H1 (cell line): ENCODE measurements around the gene TMEM183A. TPM values are rescaled to one million over a fixed set of nuclear protein-coding genes. Genes with fewer than 3 reads are reported as not detected.

Source experiments
- CTCF ChIA-PET: fragments of 300-600 bp; sonication (Branson Sonifier 250); formaldehyde crosslinking; loops from one replicate; lab custom pipeline; 2021; ENCODE audit not compliant: partially characterized antibody; lab: Charles Lee
- POLR2A ChIA-PET: fragments of 300-600 bp; sonication (Branson Sonifier 250); formaldehyde crosslinking; loops from one replicate; lab custom pipeline; 2021; ENCODE audit warnings: inconsistent platforms; ENCODE audit not compliant: partially characterized antibody; lab: Charles Lee
- DNase-seq, 2 experiments: peaks; one replicate each; pipeline versions ENCODE4 v3.0.0 to v3.0.0-alpha.2; 2010 to 2022; ENCODE audit warnings: low spot score in 2 of 2, low read depth in 1 of 2, mixed read lengths in 1 of 2
- FAIRE-seq: peaks from 2 replicates; lab custom pipeline; 2011; peaks lifted over from hg19 to GRCh38; lab: Jason Lieb, UNC
- H2AFZ ChIP-seq: 2 replicates; pipeline ENCODE4 v1.8.1; 2012; ENCODE audit warnings: low read length, inconsistent platforms
- H2AK5ac ChIP-seq: 2 replicates; pipeline ENCODE4 v1.6.1; 2013; ENCODE audit warnings: low read depth, low read length
- H2BK120ac ChIP-seq: replicated peaks from 2 replicates; pipeline ENCODE3; 2013; ENCODE audit warnings: low read depth, low read length, inconsistent platforms
- H2BK12ac ChIP-seq: 2 replicates; pipeline ENCODE4 v1.6.1; 2013; ENCODE audit warnings: low read depth, low read length
- H2BK15ac ChIP-seq: 2 replicates; pipeline ENCODE4 v1.6.1; 2013; ENCODE audit warnings: low read length
- H2BK20ac ChIP-seq: 2 replicates; pipeline ENCODE4 v1.6.1; 2013; ENCODE audit warnings: low read length
- H2BK5ac ChIP-seq: 2 replicates; pipeline ENCODE4 v1.6.1; 2013; ENCODE audit warnings: low read depth, low read length
- H3K14ac ChIP-seq: 2 replicates; pipeline ENCODE4 v1.6.1; 2013; ENCODE audit warnings: inconsistent platforms; ENCODE audit not compliant: insufficient read length
- H3K18ac ChIP-seq: 2 replicates; pipeline ENCODE4 v1.6.1; 2013; ENCODE audit warnings: low read length; ENCODE audit errors: extremely low read depth
- H3K23ac ChIP-seq: 2 replicates; pipeline ENCODE4 v1.6.1; 2013; ENCODE audit warnings: inconsistent platforms; ENCODE audit not compliant: insufficient read length
- H3K23me2 ChIP-seq: 2 replicates; pipeline ENCODE4 v1.6.1; 2013; ENCODE audit warnings: low read depth, low read length
- H3K27ac ChIP-seq: 2 replicates; pipeline ENCODE4 v1.6.1; 2011; ENCODE audit warnings: low read depth, low read length, inconsistent platforms
- H3K27me3 ChIP-seq, 4 experiments: replicated peaks in 1 of 4; 1 replicate in 1 of 4; 2 replicates in 3 of 4; pipeline versions ENCODE4 v1.6.1 to v1.8.1; 2011 to 2013; ENCODE audit warnings: low read length in 3 of 4, mild to moderate bottlenecking in 3 of 4, inconsistent platforms in 2 of 4, mixed read lengths in 2 of 4, moderate library complexity in 1 of 4; ENCODE audit not compliant: control insufficient read depth in 3 of 4, insufficient read depth in 3 of 4; ENCODE audit errors: extremely low read depth in 1 of 4
- H3K36me3 ChIP-seq, 4 experiments: 2 replicates each; pipeline versions ENCODE4 v1.6.1 to v1.8.1; 2011 to 2013; ENCODE audit warnings: mild to moderate bottlenecking in 4 of 4, low read length in 3 of 4, moderate library complexity in 2 of 4, control low read depth in 1 of 4, inconsistent platforms in 1 of 4; ENCODE audit not compliant: insufficient read depth in 4 of 4, control insufficient read depth in 2 of 4
- H3K4ac ChIP-seq: replicated peaks from 2 replicates; pipeline ENCODE3; 2013; ENCODE audit warnings: low read length, low read depth, mixed read lengths, inconsistent platforms; ENCODE audit not compliant: insufficient read length
- H3K4me1 ChIP-seq, 4 experiments: replicated peaks in 1 of 4; 1 replicate in 1 of 4; 2 replicates in 3 of 4; pipeline versions ENCODE4 v1.6.1 to v1.8.1; 2011 to 2013; ENCODE audit warnings: low read length in 3 of 4, inconsistent platforms in 2 of 4, mixed read lengths in 1 of 4; ENCODE audit not compliant: insufficient read depth in 4 of 4, control insufficient read depth in 3 of 4
- H3K4me2 ChIP-seq, 2 experiments: 2 replicates each; pipeline versions ENCODE4 v1.6.1 to v1.8.1; 2011 to 2013; ENCODE audit warnings: low read depth in 2 of 2, low read length in 2 of 2, control low read depth in 1 of 2, inconsistent platforms in 1 of 2, mild to moderate bottlenecking in 1 of 2; ENCODE audit not compliant: insufficient read depth in 1 of 2
- H3K4me3 ChIP-seq, 4 experiments: fragments of 200-600, 300-600 bp in 1 of 4; sonication (generic), shearing (Covaris generic), sonication (Bioruptor Twin) in 1 of 4; 2 replicates each; pipeline versions ENCODE4 v1.5.1 to v1.8.1; 2011 to 2016; ENCODE audit warnings: low read length in 4 of 4, low read depth in 3 of 4, control low read depth in 2 of 4, inconsistent platforms in 2 of 4, mild to moderate bottlenecking in 2 of 4, mixed read lengths in 1 of 4, moderate library complexity in 1 of 4; ENCODE audit not compliant: insufficient read depth in 2 of 4; ENCODE audit errors: extremely low read depth in 1 of 4
- H3K56ac ChIP-seq: replicated peaks from 2 replicates; pipeline ENCODE3; 2013; ENCODE audit warnings: low read depth, mild to moderate bottlenecking, mixed read lengths, low read length, inconsistent platforms; ENCODE audit not compliant: insufficient read length
- H3K79me1 ChIP-seq: 2 replicates; pipeline ENCODE4 v1.6.1; 2013; ENCODE audit warnings: low read depth, low read length, control low read depth
- H3K79me2 ChIP-seq, 2 experiments: 2 replicates each; pipeline versions ENCODE4 v1.6.1 to v1.8.1; 2012 to 2013; ENCODE audit warnings: low read length in 2 of 2, mild to moderate bottlenecking in 2 of 2, inconsistent platforms in 1 of 2; ENCODE audit not compliant: insufficient read depth in 2 of 2, control insufficient read depth in 1 of 2
- H3K9ac ChIP-seq, 4 experiments: replicated peaks in 1 of 4; 1 replicate in 1 of 4; 2 replicates in 3 of 4; pipeline versions ENCODE4 v1.6.1 to v1.8.1; 2011 to 2013; ENCODE audit warnings: low read depth in 3 of 4, low read length in 3 of 4, control low read depth in 2 of 4, mild to moderate bottlenecking in 2 of 4, moderate library complexity in 2 of 4, inconsistent platforms in 1 of 4; ENCODE audit errors: extremely low read depth in 1 of 4
- H3K9me3 ChIP-seq, 2 experiments: 2 replicates each; pipeline versions ENCODE4 v1.6.1 to v1.8.1; 2012 to 2013; ENCODE audit warnings: mild to moderate bottlenecking in 2 of 2, moderate library complexity in 2 of 2, control low read depth in 1 of 2, inconsistent platforms in 1 of 2, low read depth in 1 of 2, low read length in 1 of 2, mixed read lengths in 1 of 2; ENCODE audit not compliant: insufficient read depth in 2 of 2
- H4K20me1 ChIP-seq, 2 experiments: replicated peaks in 1 of 2; 2 replicates each; pipeline versions ENCODE3 to v1.8.1; 2011 to 2013; ENCODE audit warnings: inconsistent platforms in 2 of 2, low read length in 2 of 2, mild to moderate bottlenecking in 1 of 2; ENCODE audit not compliant: insufficient read depth in 2 of 2, control insufficient read depth in 1 of 2
- H4K5ac ChIP-seq: 2 replicates; pipeline ENCODE4 v1.6.1; 2013; ENCODE audit warnings: low read length, low read depth, mixed read lengths, inconsistent platforms; ENCODE audit not compliant: insufficient read length
- H4K8ac ChIP-seq: 2 replicates; pipeline ENCODE4 v1.8.0; 2013; ENCODE audit warnings: mild to moderate bottlenecking, moderate library complexity, low read length, inconsistent platforms; ENCODE audit not compliant: insufficient read depth; ENCODE audit errors: extremely low read depth
- H4K91ac ChIP-seq: replicated peaks from 2 replicates; pipeline ENCODE3; 2013; ENCODE audit warnings: low read length, mixed read lengths, inconsistent platforms; ENCODE audit not compliant: insufficient read length
- CTCF ChIP-seq, 3 experiments: IDR thresholded peaks; 1 replicate in 2 of 3; 2 replicates in 1 of 3; pipeline versions ENCODE4 v1.5.1 to v1.6.1; 2011; ENCODE audit warnings: low read length in 3 of 3, mild to moderate bottlenecking in 3 of 3, inconsistent platforms in 2 of 3, low read depth in 1 of 3, moderate library complexity in 1 of 3; ENCODE audit not compliant: insufficient read depth in 1 of 3; ENCODE audit errors: control extremely low read depth in 1 of 3
- HDAC2 ChIP-seq, 2 experiments: fragments of 300-600 bp in 1 of 2; sonication (generic) in 1 of 2; IDR thresholded peaks; 2 replicates each; pipeline ENCODE4 v1.6.1; 2011 to 2012; ENCODE audit warnings: low read depth in 2 of 2, low read length in 2 of 2, mild to moderate bottlenecking in 2 of 2, moderate library complexity in 2 of 2, borderline replicate concordance in 1 of 2, inconsistent platforms in 1 of 2
- KDM1A ChIP-seq: fragments of 200-600, 300-600 bp; sonication (generic); IDR thresholded peaks from 2 replicates; pipeline ENCODE4 v1.7.1; 2016; ENCODE audit warnings: mild to moderate bottlenecking, low read length, borderline replicate concordance
- NANOG ChIP-seq: IDR thresholded peaks from 2 replicates; pipeline ENCODE4 v1.6.1; 2011; ENCODE audit warnings: low read length, low read depth, mild to moderate bottlenecking, inconsistent platforms; ENCODE audit not compliant: insufficient read depth, poor library complexity, severe bottlenecking
- RAD21 ChIP-seq, 2 experiments: IDR thresholded peaks in 1 of 2; conservative IDR thresholded peaks in 1 of 2; 2 replicates each; pipeline ENCODE4 v1.6.1; 2011; ENCODE audit warnings: low read depth in 2 of 2, low read length in 2 of 2, improper control_type of control experiment in 1 of 2, inconsistent platforms in 1 of 2, mild to moderate bottlenecking in 1 of 2, moderate library complexity in 1 of 2
- SIN3A ChIP-seq, 2 experiments: IDR thresholded peaks in 1 of 2; conservative IDR thresholded peaks in 1 of 2; 2 replicates each; pipeline ENCODE4 v1.6.1; 2011 to 2012; ENCODE audit warnings: low read length in 2 of 2, improper control_type of control experiment in 1 of 2, low read depth in 1 of 2, mild to moderate bottlenecking in 1 of 2
- TBP ChIP-seq: IDR thresholded peaks from 2 replicates; pipeline ENCODE4 v1.6.1; 2011; ENCODE audit warnings: low read depth, low read length, improper control_type of control experiment
- WGBS, 2 experiments: shearing (Covaris generic) in 1 of 2; methylation state at CpG; one replicate each; pipeline versions ENCODE4 v1.1.6 to v1.1.7; 2013 to 2015; ENCODE audit warnings: low lambda C conversion rate in 2 of 2, mixed read lengths in 2 of 2, inconsistent platforms in 1 of 2, low coverage in 1 of 2, missing lambda C conversion rate in 1 of 2; ENCODE audit not compliant: insufficient replicate concordance in 2 of 2, insufficient coverage in 1 of 2, insufficient read length in 1 of 2; ENCODE audit errors: extremely low coverage in 1 of 2, missing lambda C conversion rate in 1 of 2; 5-methylcytosine and 5-hydroxymethylcytosine counted together
- polyA plus RNA-seq, 7 experiments: library from polyadenylated mRNA; depleted of rRNA in 3 of 7; stranded (reverse) in 5 of 7; unstranded in 2 of 7; fragments of >200 nt in 5 of 7; fragments of 200-250 nt in 2 of 7; gene quantifications; 1 replicate in 5 of 7; 2 replicates in 1 of 7; 4 replicates in 1 of 7; pipeline versions ENCODE4 v1.2.1 to v1.2.3, GENCODE V29; 2011 to 2013; ENCODE audit warnings: missing spikeins in 2 of 7, mixed read lengths in 2 of 7
- total RNA-seq: library from RNA; stranded (reverse); fragmentation: NEBNext Ultra II Directional; extraction: Animal tissue kit (Norgen Biotek cat#: 25700); gene quantifications from 2 replicates; pipeline ENCODE4 v1.2.1, GENCODE V29; 2021

The TMEM183A gene
- total and polyA plus RNA-seq, 2 of the 8 experiments (the other 6 are each of a cell fraction or from before 2014, with no cell fraction given), result 107 to 173 TPM

GRCh38 chr1:203055161-203055799, 48.1 kb downstream of the TMEM183A start:
- H3K23me2 ChIP-seq, result no peaks in the 10 kb centered on the region
- H2BK15ac ChIP-seq, result no peak overlapping the region; the same call in 1 of the 2 replicates
- peak overlapping the region; percentile 32 for H3K4ac ChIP-seq
- H2BK12ac ChIP-seq, result peak overlapping the region; percentile 91; the same call in 1 of the 2 replicates
- H4K20me1 ChIP-seq, result no peaks in the 10 kb centered on the region
- no peaks in the 10 kb centered on the region for H3K27me3 ChIP-seq
- H3K14ac ChIP-seq, result no peak overlapping the region
- no peaks in the 10 kb centered on the region; a peak in 2 of 8 replicates for H3K36me3 ChIP-seq
- no peaks in the 10 kb centered on the region for H3K79me1 ChIP-seq
- 72% methylated on average over 24 of the region's 24 CpGs; no CpG with 5 or more reads in 1 of the 2 experiments for WGBS, 2 experiments
- no peak overlapping the region for H3K9ac ChIP-seq
- no peak overlapping the region for H4K5ac ChIP-seq
- ChIA-PET POLR2A (interaction anchor here (0.6 to 1.4 kb wide), 5 partner anchors 9 to 161 kb away, joined by 3 to 4 read pairs (median 3); no protein-coding TSS in a partner anchor), CTCF (interaction anchor here (0.5 to 49.7 kb wide), 19 partner anchors 1 to 1460 kb away, joined by 3 to 1089 read pairs (median 4); partner anchors contain the start of genes ADORA1, MYBPH, MYOG and PPFIA4)
- peak overlapping the region; percentile 24 for H2BK120ac ChIP-seq
- no peaks in the 10 kb centered on the region for H3K79me2 ChIP-seq
- peak overlapping the region; percentile 50; the same call in 1 of the 2 replicates for H2BK5ac ChIP-seq
- H3K27ac ChIP-seq, result no peak overlapping the region
- no peaks in the 10 kb centered on the region for H3K9me3 ChIP-seq
- no peak overlapping the region for H2AFZ ChIP-seq
- DNase-seq (peak in 1 of 2 experiments; percentile 75), FAIRE-seq (no peak)
- peak overlapping the region; percentile 26 for H3K56ac ChIP-seq
- H2AK5ac ChIP-seq, result no peak overlapping the region; the same call in 1 of the 2 replicates
- no peak overlapping the region for H3K4me3 ChIP-seq
- peak overlapping the region; percentile 43 for H4K8ac ChIP-seq
- peak overlapping the region; percentile 82 for H2BK20ac ChIP-seq
- H3K4me1 ChIP-seq, result peaks cover 10 to 25% (median 20%) of the 10 kb centered on the region in 4 experiments
- H3K4me2 ChIP-seq, result peak overlapping the region; percentile 34 to 39; a peak in 2 of 4 replicates
- H3K18ac ChIP-seq, result peak overlapping the region; percentile 76
- H4K91ac ChIP-seq, result peak overlapping the region; percentile 96
- H3K23ac ChIP-seq, result no peak overlapping the region
- TF ChIP-seq HDAC2 (IDR thresholded peaks at IDR 0.05; ENCODE audit: borderline replicate concordance in 1 of 2, low read depth in 2 of 2, low read length in 2 of 2), result 0 out of 4 replicates have a peak, but pooled peaks of 1 of the 2 experiments have one; percentile 43
- peak; percentile 24 to 47; a peak in 2 of 4 replicates for TF ChIP-seq RAD21 (IDR thresholded peaks at IDR 0.05 in 1 of 2, conservative IDR thresholded peaks at IDR 0.05 in 1 of 2; ENCODE audit: low read depth in 2 of 2, low read length in 2 of 2)
- no peak for TF ChIP-seq TBP
- TF ChIP-seq CTCF (IDR thresholded peaks at IDR 0.05; ENCODE audit: control extremely low read depth in 1 of 3, insufficient read depth in 1 of 3, low read depth in 1 of 3, low read length in 3 of 3), result peak; percentile 65 to 82 (median 70)
- no peak for TF ChIP-seq SIN3A (conservative IDR thresholded peaks at IDR 0.05 in 1 of 2, IDR thresholded peaks at IDR 0.05 in 1 of 2; ENCODE audit: low read depth in 1 of 2, low read length in 2 of 2)
- TF ChIP-seq KDM1A, result no peak
- no peak for TF ChIP-seq NANOG
